HG03139 (cell line): ENCODE results near the gene SHMT2.

Source experiments
- ATAC-seq: cut with Tn5 transposase; IDR thresholded peaks from one replicate; pipeline ENCODE4 v1.9.1; 2021; ENCODE audit not compliant: unreplicated experiment

Gene SHMT2

DNA sequence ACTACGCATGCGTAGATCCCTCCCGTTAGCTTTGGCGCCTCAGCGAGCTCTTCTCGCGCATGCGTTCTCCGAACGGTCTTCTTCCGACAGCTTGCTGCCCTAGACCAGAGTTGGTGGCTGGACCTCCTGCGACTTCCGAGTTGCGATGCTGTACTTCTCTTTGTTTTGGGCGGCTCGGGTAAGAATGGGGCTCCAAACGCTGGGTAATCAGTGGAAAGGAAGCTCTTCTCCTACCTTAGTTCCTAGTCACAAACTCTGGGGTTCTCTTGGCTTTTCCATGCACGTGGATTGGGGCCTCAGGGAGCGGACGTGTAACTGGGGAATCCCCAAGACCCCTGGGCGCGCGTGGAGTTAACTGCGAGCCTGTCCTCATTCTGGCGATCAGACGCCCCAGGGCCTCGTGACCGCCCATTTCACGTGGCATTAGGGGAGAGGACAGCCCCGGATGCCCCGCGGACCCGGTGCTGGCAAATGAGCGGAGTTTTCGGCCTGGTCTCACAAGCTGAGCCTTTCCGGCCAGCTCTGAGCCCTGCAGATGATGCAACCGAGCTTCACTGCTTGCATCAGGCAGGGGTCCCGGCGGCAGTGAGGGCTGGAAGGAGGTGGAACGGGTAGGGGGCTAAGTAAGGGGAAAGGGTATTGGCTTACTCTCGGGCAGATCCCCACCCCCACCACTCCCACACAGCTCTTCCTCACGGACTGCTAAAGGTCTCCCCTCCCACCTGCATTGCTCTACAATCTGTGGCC lies at the start of gene SHMT2:
Gene SHMT2 (plus strand): TSS at position 78 of the 747 bp plus-strand sequence. CDS start 68 bp downstream, at position 146.
- ATAC-seq: peak; percentile 46

DNA sequence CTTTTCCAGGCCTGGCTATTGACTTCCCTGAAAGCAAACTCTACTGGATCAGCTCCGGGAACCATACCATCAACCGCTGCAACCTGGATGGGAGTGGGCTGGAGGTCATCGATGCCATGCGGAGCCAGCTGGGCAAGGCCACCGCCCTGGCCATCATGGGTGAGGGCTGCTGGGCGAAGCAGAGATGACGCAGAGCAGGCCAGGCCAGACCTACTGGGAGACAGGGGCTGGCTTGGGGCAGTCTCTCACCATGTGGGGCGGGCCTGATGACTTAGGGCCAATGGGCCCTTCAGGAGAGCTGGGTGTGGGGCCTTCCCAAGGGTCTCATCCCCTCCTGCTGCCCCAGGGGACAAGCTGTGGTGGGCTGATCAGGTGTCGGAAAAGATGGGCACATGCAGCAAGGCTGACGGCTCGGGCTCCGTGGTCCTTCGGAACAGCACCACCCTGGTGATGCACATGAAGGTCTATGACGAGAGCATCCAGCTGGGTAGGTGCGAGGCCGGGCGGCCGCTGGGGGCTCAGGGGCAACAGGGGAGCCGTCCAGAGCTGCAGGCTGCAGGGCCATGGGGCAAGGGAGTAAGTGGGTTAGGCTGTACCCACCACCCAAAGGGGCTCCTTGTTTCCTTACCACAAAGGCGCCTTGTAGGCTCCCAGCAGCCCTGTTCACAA lies 49.1 kb upstream of the SHMT2 start:
- ATAC-seq: no peak

DNA sequence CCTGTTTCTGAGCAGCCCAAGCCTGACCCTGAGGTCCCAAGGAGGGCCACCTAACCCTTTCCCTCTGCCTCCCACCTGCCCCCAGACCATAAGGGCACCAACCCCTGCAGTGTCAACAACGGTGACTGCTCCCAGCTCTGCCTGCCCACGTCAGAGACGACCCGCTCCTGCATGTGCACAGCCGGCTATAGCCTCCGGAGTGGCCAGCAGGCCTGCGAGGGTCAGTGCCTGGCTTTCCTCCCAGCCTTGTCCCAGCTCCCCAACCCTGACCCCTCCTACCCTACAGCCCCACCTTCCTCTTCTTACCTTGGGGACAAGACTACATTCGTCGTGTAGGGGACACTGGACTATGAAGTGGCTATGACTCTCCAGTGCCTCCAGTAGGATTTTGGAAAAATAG lies 48.4 kb upstream of the SHMT2 start:
- no peak for ATAC-seq

DNA sequence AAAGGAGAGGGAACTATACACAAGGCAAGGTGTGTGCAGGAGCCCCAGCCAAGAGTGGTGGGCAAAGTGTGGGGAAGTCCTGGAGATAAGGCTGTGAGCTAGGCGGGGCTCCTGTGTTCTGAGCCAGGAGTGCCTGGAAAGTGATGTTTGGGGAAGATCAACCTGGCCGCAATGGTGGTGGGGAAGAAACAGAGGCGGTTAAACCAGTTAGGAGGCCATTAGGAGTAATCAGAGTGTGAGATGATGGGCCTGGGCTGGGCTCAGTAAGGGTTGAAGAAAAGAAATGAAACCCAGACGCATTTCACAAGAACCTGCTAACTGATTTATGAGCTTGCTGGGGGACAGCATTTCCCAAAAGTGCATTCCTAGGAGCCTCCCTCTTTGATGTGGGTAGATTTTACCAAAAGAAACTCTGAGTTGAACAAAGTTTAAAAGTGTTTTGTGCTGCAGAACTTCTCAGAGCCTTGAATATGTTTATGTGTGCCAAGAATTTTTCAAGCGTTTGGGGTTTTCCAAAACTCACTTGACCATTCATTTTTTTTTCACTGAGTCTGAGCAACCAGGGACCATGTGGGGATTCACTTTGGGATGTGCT lies 47.9 kb upstream of the SHMT2 start:
- ATAC-seq: no peak

DNA sequence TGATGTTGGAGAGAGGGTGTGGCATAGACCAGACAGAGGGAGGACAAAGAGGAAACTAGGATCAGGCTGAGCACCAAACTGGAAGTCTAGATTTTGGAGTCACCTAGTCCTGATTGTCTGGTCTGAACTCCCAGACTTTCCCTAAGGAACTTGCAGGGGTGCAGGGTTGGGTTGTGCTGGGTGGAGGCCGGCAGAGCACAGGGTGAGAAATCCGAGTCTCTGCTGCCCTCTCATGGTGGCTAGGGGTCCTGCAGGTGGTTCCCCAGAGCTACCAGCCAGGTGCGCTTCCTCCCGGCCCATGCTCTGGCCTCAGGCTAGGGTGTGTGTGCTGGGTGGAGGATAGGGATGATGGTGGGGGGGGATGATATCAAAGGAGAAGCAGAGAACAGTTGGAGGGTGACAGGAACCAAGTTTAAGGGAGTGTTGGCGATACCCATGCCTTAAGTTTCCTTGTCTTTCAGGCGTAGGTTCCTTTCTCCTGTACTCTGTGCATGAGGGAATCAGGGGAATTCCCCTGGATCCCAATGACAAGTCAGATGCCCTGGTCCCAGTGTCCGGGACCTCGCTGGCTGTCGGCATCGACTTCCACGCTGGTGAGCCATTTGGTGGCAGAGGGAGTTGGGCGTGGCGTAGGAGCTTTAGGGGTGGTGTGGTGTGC lies 46.5 kb upstream of the SHMT2 start:
- peak; percentile 78 for ATAC-seq

DNA sequence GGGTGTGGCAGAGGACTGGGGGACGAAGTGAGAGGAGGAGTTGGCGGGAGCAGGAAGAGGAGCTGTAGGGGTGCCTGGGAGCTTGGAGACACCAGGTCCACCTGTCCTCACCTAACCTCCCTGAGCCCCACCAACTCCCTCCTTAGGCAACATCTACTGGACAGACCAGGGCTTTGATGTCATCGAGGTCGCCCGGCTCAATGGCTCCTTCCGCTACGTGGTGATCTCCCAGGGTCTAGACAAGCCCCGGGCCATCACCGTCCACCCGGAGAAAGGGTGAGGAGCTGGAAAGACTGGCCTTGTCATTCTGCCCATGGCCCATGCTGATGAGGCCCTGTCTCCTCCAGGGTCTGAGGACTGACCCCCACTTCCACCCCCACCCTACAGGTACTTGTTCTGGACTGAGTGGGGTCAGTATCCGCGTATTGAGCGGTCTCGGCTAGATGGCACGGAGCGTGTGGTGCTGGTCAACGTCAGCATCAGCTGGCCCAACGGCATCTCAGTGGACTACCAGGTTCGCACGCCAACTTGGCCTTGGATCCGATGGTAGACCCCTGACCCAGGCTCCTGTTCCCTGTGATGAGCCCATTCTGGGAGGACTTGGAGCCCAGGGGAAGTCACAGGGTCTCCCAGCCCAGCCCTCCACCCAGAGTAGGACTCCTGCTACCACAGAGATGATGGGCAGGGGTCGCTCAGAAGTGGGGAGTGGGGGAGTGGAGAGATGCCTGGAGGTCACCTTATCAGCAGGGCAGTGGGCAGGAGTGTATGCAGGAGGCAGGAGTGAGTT lies 45.4 kb upstream of the SHMT2 start:
- no peak for ATAC-seq

DNA sequence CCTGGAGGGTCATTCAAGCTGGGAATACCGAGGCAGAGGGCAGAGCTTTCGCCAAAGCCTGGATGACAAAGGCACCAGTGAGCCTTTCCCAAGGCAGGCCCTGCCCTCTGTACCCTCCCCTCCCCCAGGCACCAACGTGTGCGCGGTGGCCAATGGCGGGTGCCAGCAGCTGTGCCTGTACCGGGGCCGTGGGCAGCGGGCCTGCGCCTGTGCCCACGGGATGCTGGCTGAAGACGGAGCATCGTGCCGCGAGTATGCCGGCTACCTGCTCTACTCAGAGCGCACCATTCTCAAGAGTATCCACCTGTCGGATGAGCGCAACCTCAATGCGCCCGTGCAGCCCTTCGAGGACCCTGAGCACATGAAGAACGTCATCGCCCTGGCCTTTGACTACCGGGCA lies 44.1 kb upstream of the SHMT2 start:
- ATAC-seq: no peak

DNA sequence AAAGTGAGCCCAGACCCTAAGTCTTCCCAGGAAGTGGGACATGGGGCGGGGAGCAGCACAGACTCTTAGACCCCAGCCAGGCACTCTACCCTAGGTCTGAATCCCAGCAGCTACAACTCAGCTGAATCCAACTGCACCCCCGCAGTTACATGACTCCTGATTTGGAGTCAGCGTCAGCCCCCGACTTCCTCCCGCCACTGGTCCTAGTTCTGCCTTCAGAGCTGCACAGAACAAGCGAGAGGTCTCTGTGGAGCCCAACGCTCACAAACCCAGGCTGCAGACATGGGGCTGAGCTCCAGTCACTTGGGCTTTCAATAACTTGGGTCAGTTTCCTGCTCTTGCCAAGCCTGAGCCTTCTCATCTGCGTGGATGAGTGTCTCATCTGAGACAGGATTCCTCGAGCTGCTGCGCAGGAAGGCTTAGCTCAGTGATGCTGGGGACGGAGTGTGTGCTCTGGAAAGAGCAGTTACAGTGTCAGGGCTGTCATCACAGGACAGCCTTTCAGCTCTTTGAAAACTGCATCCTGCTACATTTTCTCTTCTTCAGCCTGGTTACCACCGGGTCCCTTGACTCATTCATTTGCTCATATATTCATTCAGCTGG lies 43.5 kb upstream of the SHMT2 start:
- ATAC-seq: no peak

DNA sequence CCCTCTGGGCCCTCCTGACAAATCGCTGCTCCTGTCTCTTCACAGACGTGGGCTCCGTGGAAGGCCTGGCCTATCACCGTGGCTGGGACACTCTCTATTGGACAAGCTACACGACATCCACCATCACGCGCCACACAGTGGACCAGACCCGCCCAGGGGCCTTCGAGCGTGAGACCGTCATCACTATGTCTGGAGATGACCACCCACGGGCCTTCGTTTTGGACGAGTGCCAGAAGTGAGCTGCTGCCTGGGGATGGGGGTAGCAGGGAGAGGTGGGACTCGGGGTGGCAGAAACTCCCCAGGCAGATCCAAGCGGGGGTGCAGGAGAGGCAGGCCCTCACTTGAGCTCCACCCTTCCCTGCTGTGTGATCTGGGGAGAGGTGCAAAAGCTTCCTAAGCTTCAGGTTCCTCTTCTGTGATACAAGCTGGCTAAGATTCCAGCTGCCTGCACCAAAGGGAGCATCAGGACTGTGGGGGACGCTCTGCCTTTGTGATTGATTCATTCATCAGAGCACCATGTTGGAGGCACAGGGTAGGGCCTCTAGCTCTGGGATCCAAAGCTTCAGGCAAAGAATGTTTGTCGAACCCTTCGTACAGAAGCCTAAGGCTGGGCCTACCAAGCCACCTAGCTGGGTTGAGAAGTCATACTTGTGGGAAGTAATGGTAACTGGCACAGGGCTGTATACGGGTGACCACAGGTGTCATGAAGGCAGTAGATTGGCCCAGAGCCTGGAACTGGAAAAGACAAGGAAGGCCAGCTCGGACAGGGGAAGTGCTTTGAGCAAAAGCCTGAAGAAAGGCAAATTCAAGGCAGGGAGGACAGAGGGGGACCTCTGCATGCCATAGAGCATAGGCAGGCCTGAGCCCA lies 42.1 kb upstream of the SHMT2 start:
- no peak for ATAC-seq

DNA sequence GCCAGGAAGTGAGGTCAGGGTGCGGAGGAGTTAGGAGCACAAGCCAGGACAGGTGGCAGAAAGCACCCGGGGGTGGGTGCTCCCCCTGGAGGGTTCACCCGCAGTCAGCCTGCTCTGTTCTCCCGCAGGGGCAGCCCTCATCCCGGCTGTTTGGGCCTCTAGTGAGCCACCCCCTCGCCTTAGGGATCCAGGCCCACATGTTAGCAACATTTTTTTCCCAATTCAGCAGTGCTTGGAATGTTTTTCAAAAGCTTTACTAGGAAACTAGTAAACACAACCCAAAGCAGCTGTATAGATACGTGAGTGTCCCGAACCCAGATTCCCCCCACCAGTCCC lies 41.5 kb upstream of the SHMT2 start:
- no peak for ATAC-seq

DNA sequence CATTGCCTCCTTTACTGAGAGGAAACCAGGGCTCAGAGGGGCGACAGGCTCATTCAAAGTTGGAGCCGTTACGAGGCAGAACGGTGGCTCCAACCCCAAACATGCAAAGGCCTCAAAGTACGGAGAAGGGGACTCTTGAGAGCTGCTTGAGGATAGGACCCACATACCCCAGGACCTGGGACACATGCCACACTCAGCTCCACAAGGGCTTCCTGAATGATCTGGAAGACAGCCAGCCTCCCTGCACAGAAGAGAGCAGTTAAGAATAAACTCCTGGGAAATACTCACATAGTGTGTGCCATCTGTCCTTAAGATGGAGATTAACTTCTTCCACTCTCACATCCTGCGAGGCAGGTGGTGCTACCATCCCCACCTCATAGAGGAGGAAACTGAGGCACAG lies 39.5 kb upstream of the SHMT2 start:
- no peak for ATAC-seq

DNA sequence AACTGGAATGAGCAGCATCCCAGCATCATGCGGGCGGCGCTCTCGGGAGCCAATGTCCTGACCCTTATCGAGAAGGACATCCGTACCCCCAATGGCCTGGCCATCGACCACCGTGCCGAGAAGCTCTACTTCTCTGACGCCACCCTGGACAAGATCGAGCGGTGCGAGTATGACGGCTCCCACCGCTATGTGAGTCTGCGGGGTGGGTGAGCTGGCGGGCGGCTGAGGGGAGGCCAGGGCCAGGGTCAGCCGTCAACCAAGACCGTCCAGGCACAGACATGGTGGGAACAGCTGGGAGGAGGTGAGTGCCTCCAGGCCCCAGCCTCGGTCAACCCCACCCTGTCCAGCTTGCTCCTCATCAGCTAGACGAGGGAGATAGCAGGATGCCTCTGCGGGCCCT lies 38.7 kb upstream of the SHMT2 start:
- no peak for ATAC-seq

DNA sequence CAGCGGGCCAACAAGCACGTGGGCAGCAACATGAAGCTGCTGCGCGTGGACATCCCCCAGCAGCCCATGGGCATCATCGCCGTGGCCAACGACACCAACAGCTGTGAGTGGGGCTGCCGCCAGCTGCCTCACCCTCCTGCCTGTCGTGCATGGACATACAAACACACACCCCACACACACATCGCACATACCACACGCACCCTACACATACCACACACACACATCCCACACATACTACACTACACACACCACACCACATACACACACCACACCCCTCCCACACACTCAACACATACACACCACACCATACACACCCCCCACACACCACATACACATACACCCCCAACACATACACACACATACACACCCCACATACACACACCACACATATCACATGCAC lies 38.1 kb upstream of the SHMT2 start:
- ATAC-seq: no peak

DNA sequence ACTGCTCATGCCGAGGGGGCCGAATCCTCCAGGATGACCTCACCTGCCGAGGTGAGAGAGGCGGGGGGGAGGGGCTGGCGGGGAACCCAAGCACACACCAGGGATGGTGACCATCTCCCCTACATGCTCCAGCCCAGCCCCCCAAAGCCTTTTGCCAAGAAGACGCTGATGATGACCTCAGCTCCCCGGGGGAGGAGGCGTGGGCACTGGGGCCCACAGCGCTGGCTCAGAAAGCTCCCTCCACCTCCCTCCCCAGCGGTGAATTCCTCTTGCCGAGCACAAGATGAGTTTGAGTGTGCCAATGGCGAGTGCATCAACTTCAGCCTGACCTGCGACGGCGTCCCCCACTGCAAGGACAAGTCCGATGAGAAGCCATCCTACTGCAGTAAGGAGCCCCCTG lies 36.6 kb upstream of the SHMT2 start:
- no peak for ATAC-seq

DNA sequence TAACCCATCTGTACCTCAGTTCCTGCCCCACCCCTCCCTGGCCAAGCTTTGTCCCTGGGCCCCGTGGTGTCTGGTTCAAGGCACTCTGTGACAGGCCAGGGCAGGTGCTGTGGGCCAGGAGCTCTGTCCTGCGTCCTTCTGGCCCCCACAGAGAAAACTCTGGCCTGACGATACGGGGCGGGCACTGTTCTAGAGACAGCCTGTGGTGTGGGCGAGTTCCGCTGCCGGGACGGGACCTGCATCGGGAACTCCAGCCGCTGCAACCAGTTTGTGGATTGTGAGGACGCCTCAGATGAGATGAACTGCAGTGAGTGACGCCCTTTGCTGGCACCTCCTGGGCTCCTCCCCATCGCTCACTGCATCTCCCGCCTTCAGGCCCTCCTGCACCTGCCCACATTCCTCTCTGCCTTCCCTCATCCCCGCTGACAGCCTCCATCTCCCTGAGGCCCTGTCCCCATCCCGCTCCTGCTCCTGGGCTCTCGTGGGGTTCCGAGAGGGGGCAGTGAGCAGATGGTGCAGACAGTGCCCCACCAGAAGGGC lies 35.7 kb upstream of the SHMT2 start:
- no peak for ATAC-seq

DNA sequence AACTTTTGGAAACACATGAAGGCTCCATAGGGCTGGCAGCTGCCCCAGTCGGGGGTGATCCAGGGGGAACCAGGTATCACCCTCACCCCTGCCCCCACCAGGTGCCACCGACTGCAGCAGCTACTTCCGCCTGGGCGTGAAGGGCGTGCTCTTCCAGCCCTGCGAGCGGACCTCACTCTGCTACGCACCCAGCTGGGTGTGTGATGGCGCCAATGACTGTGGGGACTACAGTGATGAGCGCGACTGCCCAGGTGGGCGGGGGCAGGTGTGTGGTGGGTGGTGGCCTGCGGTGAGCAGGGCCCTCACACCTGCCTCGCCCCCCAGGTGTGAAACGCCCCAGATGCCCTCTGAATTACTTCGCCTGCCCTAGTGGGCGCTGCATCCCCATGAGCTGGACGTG lies 35.3 kb upstream of the SHMT2 start:
- ATAC-seq: no peak

DNA sequence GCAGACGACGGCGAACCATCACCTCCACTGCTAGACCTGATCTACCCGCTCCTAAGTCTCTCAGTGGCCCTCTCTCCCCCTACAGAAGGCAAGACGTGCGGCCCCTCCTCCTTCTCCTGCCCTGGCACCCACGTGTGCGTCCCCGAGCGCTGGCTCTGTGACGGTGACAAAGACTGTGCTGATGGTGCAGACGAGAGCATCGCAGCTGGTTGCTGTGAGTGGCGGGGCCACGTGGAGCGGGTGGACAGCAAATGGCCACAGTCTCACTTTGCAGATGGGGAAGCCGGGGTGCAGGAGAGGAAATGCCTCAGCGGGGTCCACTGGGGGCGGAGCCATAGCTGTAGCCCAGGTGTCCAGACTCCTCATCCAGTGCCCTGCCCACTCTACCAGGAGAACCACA lies 34.3 kb upstream of the SHMT2 start:
- no peak for ATAC-seq

DNA sequence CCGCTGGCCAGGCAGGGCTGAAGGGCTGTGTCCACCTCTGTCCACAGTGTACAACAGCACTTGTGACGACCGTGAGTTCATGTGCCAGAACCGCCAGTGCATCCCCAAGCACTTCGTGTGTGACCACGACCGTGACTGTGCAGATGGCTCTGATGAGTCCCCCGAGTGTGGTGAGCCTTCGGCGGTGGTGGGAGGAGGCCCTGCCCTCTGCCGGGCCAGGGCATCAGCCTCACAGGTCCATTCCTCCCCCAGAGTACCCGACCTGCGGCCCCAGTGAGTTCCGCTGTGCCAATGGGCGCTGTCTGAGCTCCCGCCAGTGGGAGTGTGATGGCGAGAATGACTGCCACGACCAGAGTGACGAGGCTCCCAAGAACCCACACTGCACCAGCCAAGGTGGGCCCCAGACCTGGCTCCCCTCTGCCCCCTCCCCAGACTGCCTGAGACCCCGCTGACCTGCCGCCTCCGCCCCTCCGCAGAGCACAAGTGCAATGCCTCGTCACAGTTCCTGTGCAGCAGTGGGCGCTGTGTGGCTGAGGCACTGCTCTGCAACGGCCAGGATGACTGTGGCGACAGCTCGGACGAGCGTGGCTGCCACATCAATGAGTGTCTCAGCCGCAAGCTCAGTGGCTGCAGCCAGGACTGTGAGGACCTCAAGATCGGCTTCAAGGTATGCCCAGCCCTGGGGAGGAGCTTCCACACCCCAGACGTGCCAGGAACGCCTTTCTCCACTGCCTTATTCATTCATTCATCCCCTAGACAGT lies 33.7 kb upstream of the SHMT2 start:
- no peak for ATAC-seq

DNA sequence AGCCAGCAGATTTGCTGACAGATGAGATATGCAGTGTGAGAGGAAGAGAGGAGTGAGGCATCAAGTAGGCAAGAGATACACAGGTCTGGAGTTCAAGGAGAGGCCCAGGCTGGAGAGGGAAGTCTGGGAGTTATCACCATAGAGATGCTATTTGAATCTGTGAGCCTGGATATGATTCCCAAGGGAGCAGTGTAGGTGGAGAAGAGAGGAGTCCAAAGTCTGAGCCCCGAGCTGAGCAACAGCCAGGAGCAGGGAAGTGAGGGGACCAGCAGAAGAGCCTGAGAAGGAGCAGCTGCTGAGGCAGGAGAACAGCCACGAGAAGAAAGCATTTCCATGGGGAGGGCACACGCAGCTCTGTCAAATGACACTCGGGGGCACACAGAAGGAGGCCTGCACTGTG lies 33.1 kb upstream of the SHMT2 start:
- ATAC-seq: no peak
